Measurements from ENCODE around the gene PKD2.

The PKD2 gene

DNA sequence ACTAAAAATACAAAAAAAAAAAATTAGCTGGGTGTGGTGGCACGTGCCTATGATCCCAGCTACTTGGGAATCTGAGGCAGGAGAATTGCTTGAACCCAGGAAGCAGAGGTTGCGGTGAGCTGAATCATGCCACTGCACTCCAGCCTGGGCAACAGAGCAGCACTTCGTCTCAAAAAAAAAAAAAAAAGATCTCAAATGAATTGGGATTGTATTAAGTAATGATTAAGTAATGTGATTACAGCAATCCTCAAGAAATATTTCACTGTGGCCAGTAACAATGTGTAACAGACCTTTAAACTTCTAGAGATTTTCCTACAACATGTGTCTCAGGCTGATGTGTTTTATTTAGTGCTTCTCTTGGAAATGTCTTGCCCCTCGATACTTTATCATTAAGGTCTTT, 46.8 kb downstream of the PKD2 start:
- DNase-seq (ENCODE audit: extremely low spot score), result no peak
- CTCF ChIA-PET, result interaction anchor here (1.0 kb wide), 1 partner anchor 156 kb away, joined by 6 read pairs; no protein-coding TSS in a partner anchor
- POLR2A ChIA-PET, result no interaction called here
- TF ChIP-seq LEF1 (IDR thresholded peaks at IDR 0.05; ENCODE audit: borderline replicate concordance) (no peak), NFRKB (IDR thresholded peaks at IDR 0.05) (no peak), ZNF384 (IDR thresholded peaks at IDR 0.05) (no peak), FOXA1 (IDR thresholded peaks at IDR 0.05) (no peak), FOXK2 (IDR thresholded peaks at IDR 0.05) (no peak), BHLHE40 (IDR thresholded peaks at IDR 0.05; ENCODE audit: borderline replicate concordance) (no peak), ARNT (IDR thresholded peaks at IDR 0.05) (no peak), CTBP1 (IDR thresholded peaks at IDR 0.05; ENCODE audit: borderline replicate concordance) (no peak), FOXM1 (IDR thresholded peaks at IDR 0.05; ENCODE audit: borderline replicate concordance) (no peak), SP1 (IDR thresholded peaks at IDR 0.05) (no peak), SUZ12 (IDR thresholded peaks at IDR 0.05) (no peak), L3MBTL2 (conservative IDR thresholded peaks at IDR 0.05) (no peak), ELF4 (IDR thresholded peaks at IDR 0.05) (no peak), TARDBP (IDR thresholded peaks at IDR 0.05) (no peak), HDGF (IDR thresholded peaks at IDR 0.05; ENCODE audit: borderline replicate concordance) (no peak)
- TF ChIP-seq, protein P1, sequence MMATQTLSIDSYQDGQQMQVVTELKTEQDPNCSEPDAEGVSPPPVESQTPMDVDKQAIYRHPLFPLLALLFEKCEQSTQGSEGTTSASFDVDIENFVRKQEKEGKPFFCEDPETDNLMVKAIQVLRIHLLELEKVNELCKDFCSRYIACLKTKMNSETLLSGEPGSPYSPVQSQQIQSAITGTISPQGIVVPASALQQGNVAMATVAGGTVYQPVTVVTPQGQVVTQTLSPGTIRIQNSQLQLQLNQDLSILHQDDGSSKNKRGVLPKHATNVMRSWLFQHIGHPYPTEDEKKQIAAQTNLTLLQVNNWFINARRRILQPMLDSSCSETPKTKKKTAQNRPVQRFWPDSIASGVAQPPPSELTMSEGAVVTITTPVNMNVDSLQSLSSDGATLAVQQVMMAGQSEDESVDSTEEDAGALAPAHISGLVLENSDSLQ (IDR thresholded peaks at IDR 0.05), result no peak

DNA sequence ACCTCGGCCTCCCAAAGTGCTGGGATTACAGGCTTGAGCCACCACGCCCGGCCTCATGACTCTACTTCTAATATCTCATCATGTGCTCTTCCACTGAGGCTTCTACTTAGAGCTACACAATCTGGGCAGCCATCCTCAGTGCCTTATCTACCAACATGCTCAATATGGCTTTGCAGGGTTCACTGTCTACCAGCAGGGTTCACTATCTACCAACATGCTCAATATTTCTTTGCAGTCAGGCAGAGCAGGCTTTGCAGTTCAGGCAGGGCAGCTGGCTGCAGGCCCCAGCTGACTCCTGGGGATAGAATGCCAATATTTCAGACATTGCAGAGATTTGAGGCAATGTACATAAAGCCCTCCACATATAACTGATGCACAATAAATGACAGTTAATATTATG, 47.5 kb downstream of the PKD2 start:
- TF ChIP-seq FOXM1 (IDR thresholded peaks at IDR 0.05; ENCODE audit: borderline replicate concordance), result no peak
- POLR2A ChIA-PET, result no interaction called here
- CTCF ChIA-PET, result interaction anchor here (0.8 to 1.0 kb wide), 2 partner anchors 53 to 155 kb away, joined by 6 to 8 read pairs; no protein-coding TSS in a partner anchor
- DNase-seq (ENCODE audit: extremely low spot score), result peak; percentile 46

- DNase-seq (ENCODE audit: extremely low spot score), result no peak
- CTCF ChIA-PET, result interaction anchor here (1.5 kb wide), 1 partner anchor 153 kb away, joined by 5 read pairs; no protein-coding TSS in a partner anchor
- TF ChIP-seq LEF1 (IDR thresholded peaks at IDR 0.05; ENCODE audit: borderline replicate concordance), result no peak
- TF ChIP-seq FOXA1 (IDR thresholded peaks at IDR 0.05), result no peak
- POLR2A ChIA-PET, result no interaction called here
Observed at GRCh38 chr4:88058295-88058694, 50.9 kb downstream of the PKD2 start.

GRCh38 chr4:88059766-88060165, 52.3 kb downstream of the PKD2 start:
- DNase-seq (ENCODE audit: extremely low spot score), result no peak
- CTCF ChIA-PET, result no interaction called here
- TF ChIP-seq SP1 (IDR thresholded peaks at IDR 0.05), result no peak
- no peak for TF ChIP-seq LEF1 (IDR thresholded peaks at IDR 0.05; ENCODE audit: borderline replicate concordance)
- TF ChIP-seq HDGF (IDR thresholded peaks at IDR 0.05; ENCODE audit: borderline replicate concordance), result no peak
- no peak for TF ChIP-seq L3MBTL2 (conservative IDR thresholded peaks at IDR 0.05)
- POLR2A ChIA-PET, result no interaction called here

DNA sequence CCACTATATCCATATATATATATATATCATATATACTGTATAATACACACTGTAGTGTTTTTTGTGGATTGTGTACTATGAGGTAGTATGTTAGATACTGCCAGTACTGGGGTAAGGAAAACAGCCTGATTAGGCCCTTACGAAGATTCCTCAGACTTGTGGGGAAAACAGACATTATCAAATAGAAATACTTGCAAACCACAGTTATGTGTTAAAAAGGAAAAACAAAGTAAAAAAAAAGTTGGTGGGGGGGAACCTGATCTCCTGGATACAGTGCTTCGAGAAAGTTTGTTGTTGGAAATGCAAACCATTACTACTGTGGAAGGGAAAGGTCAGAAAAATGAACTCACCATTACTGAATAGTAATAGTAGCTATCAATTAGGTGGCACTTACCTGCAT, 53.0 kb downstream of the PKD2 start:
- ChIA-PET CTCF (no interaction called here), POLR2A (no interaction called here)

GRCh38 chr4:88062311-88062710, 54.9 kb downstream of the PKD2 start:
- ChIA-PET CTCF (no interaction called here), POLR2A (no interaction called here)
- TF ChIP-seq CTBP1 (IDR thresholded peaks at IDR 0.05; ENCODE audit: borderline replicate concordance), result no peak
- TF ChIP-seq FOXA1 (IDR thresholded peaks at IDR 0.05), result no peak
- TF ChIP-seq HDGF (IDR thresholded peaks at IDR 0.05; ENCODE audit: borderline replicate concordance), result no peak
- TF ChIP-seq BHLHE40 (IDR thresholded peaks at IDR 0.05; ENCODE audit: borderline replicate concordance), result no peak
- TF ChIP-seq TARDBP (IDR thresholded peaks at IDR 0.05), result no peak
- TF ChIP-seq LEF1 (IDR thresholded peaks at IDR 0.05; ENCODE audit: borderline replicate concordance), result no peak
- TF ChIP-seq ELF4 (IDR thresholded peaks at IDR 0.05), result no peak
- TF ChIP-seq SP1 (IDR thresholded peaks at IDR 0.05), result no peak
- TF ChIP-seq FOXK2 (IDR thresholded peaks at IDR 0.05), result no peak
- TF ChIP-seq FOXM1 (IDR thresholded peaks at IDR 0.05; ENCODE audit: borderline replicate concordance), result no peak
- TF ChIP-seq L3MBTL2 (conservative IDR thresholded peaks at IDR 0.05), result no peak
- no peak for DNase-seq (ENCODE audit: extremely low spot score)

More for the DNA sequence above, 53.0 kb downstream of the PKD2 start:
- DNase-seq (ENCODE audit: extremely low spot score), result no peak
- TF ChIP-seq ARNT (IDR thresholded peaks at IDR 0.05), result no peak
- TF ChIP-seq BHLHE40 (IDR thresholded peaks at IDR 0.05; ENCODE audit: borderline replicate concordance), result no peak
- TF ChIP-seq ZNF384 (IDR thresholded peaks at IDR 0.05), result no peak
- no peak for TF ChIP-seq NFRKB (IDR thresholded peaks at IDR 0.05)
- no peak for TF ChIP-seq SP1 (IDR thresholded peaks at IDR 0.05)

- DNase-seq (ENCODE audit: extremely low spot score), result no peak
- ChIA-PET POLR2A (no interaction called here), CTCF (no interaction called here)
- TF ChIP-seq ELF4 (IDR thresholded peaks at IDR 0.05), result no peak
- TF ChIP-seq ZNF384 (IDR thresholded peaks at IDR 0.05), result no peak
- TF ChIP-seq NFRKB (IDR thresholded peaks at IDR 0.05), result no peak
- no peak for TF ChIP-seq SUZ12 (IDR thresholded peaks at IDR 0.05)
- no peak for TF ChIP-seq LEF1 (IDR thresholded peaks at IDR 0.05; ENCODE audit: borderline replicate concordance)
Observed at GRCh38 chr4:88062843-88063242, 55.4 kb downstream of the PKD2 start.

DNA sequence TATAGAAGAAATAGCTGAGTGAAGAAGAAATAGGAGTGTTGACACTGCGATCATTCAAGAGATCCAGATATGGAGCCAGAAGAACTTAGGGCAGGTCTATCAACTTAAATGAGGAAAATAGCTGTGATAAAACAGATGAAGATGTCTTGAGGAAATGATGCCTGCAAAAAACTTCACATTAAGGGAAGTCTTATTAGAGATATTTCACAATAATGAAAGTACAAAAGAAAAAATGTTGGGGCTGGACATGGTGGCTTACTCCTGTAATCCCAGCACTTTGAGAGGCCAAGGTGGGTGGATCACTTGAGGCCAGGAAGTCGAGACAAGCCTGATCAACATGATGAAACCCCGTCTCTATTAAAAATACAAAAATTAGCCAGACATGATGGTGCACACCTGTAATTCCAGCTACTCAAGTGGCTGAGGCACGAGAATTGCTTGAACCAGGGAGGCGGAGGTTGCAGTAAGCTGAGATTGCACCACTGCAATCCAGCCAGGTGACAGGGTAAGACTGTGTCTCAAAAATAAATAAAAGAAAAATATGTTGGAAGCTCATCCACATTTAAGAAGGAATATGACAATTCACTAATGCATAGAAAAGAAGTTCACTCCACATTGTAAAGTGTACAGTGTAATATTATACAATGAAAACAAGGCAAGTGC, 56.3 kb downstream of the PKD2 start:
- TF ChIP-seq SP1 (IDR thresholded peaks at IDR 0.05) (no peak), FOXM1 (IDR thresholded peaks at IDR 0.05; ENCODE audit: borderline replicate concordance) (no peak), ARNT (IDR thresholded peaks at IDR 0.05) (no peak), ELF4 (IDR thresholded peaks at IDR 0.05) (no peak), TARDBP (IDR thresholded peaks at IDR 0.05) (no peak), L3MBTL2 (conservative IDR thresholded peaks at IDR 0.05) (no peak), NFRKB (IDR thresholded peaks at IDR 0.05) (no peak), HDGF (IDR thresholded peaks at IDR 0.05; ENCODE audit: borderline replicate concordance) (no peak)
- TF ChIP-seq, protein P1 (IDR thresholded peaks at IDR 0.05), result no peak
- ChIA-PET CTCF (no interaction called here), POLR2A (no interaction called here)
- no peak for DNase-seq (ENCODE audit: extremely low spot score)
